SK-N-SH (cell line): ENCODE results near the gene C16orf78. TPM values are rescaled to one million over a fixed set of nuclear protein-coding genes. Genes with fewer than 3 reads are reported as not detected.

Experiments
- CTCF ChIA-PET: fragments of 300-600, 350-600 bp; formaldehyde crosslinking; extraction: SDS; loops from one replicate; lab custom pipeline; 2021; lab: Yijun Ruan, JAX
- POLR2A ChIA-PET: fragments of 350-600 bp; sonication (Branson Sonifier 250); formaldehyde crosslinking; extraction: SDS; loops from one replicate; lab custom pipeline; 2020; ENCODE audit warnings: antibody characterized with exemption, inconsistent platforms; lab: Yijun Ruan, JAX
- DNase-seq: peaks from one replicate; pipeline ENCODE4 v3.0.0; 2012
- H2AFZ ChIP-seq: fragments of 200-600 bp; sonication (generic); 2 replicates; pipeline ENCODE4 v1.8.1; 2016; ENCODE audit warnings: antibody characterized with exemption, mild to moderate bottlenecking, low read depth
- H3F3A ChIP-seq: fragments of 200-600 bp; sonication (generic); replicated peaks from 2 replicates; pipeline ENCODE3; 2016; ENCODE audit warnings: antibody characterized with exemption, mild to moderate bottlenecking; ENCODE audit not compliant: insufficient read depth
- H3K27ac ChIP-seq, 2 experiments: fragments of 200-500 bp in 1 of 2; fragments of 200-600 bp in 1 of 2; sonication (Bioruptor generic) in 1 of 2; sonication (generic), shearing (Covaris generic) in 1 of 2; 2 replicates each; pipeline versions ENCODE4 v1.5.1 to v1.6.1; 2014 to 2016; ENCODE audit warnings: low read depth in 2 of 2, inconsistent platforms in 1 of 2, low read length in 1 of 2, mild to moderate bottlenecking in 1 of 2, mixed read lengths in 1 of 2
- H3K27me3 ChIP-seq: fragments of 200-600 bp; sonication (generic), shearing (Covaris generic); 2 replicates; pipeline ENCODE4 v1.6.1; 2016; ENCODE audit warnings: mixed run types; ENCODE audit not compliant: insufficient read depth
- H3K36me3 ChIP-seq, 2 experiments: fragments of 200-500 bp in 1 of 2; fragments of 200-600 bp in 1 of 2; sonication (Bioruptor generic) in 1 of 2; sonication (generic) in 1 of 2; replicated peaks in 1 of 2; 2 replicates each; pipeline versions ENCODE3 to v1.5.1; 2014 to 2016; ENCODE audit warnings: low read length in 1 of 2, mild to moderate bottlenecking in 1 of 2; ENCODE audit not compliant: insufficient read depth in 2 of 2, control insufficient read depth in 1 of 2
- H3K4me1 ChIP-seq, 2 experiments: fragments of 200-500 bp in 1 of 2; fragments of 200-600 bp in 1 of 2; sonication (Bioruptor generic) in 1 of 2; sonication (generic), shearing (Covaris generic) in 1 of 2; 2 replicates each; pipeline versions ENCODE4 v1.5.1 to v1.6.1; 2014 to 2016; ENCODE audit warnings: low read depth in 1 of 2, low read length in 1 of 2, mixed run types in 1 of 2; ENCODE audit not compliant: insufficient read depth in 2 of 2, control insufficient read depth in 1 of 2
- H3K4me2 ChIP-seq: fragments of 200-600 bp; sonication (generic), shearing (Covaris generic); 2 replicates; pipeline ENCODE4 v1.6.1; 2017; ENCODE audit warnings: mixed run types
- H3K4me3 ChIP-seq, 2 experiments: fragments of 200-500 bp in 1 of 2; fragments of 200-600 bp in 1 of 2; sonication (Bioruptor generic) in 1 of 2; sonication (generic), shearing (Covaris generic) in 1 of 2; 2 replicates each; pipeline versions ENCODE4 v1.5.1 to v1.8.1; 2014 to 2016; ENCODE audit warnings: low read depth in 2 of 2, inconsistent platforms in 1 of 2, low read length in 1 of 2, mild to moderate bottlenecking in 1 of 2, mixed read lengths in 1 of 2, moderate library complexity in 1 of 2
- H3K79me2 ChIP-seq: fragments of 200-600 bp; sonication (generic); 2 replicates; pipeline ENCODE4 v1.8.1; 2017; ENCODE audit warnings: mild to moderate bottlenecking; ENCODE audit not compliant: insufficient read depth
- H3K9ac ChIP-seq: fragments of 200-600 bp; sonication (generic); 2 replicates; pipeline ENCODE4 v1.6.1; 2017; ENCODE audit warnings: mixed run types
- H3K9me2 ChIP-seq: fragments of 200-600 bp; sonication (generic); 2 replicates; pipeline ENCODE4 v1.6.1; 2017; ENCODE audit warnings: mixed run types
- H3K9me3 ChIP-seq: fragments of 200-600 bp; sonication (generic); 2 replicates; pipeline ENCODE4 v1.6.1; 2017; ENCODE audit warnings: mixed run types, mild to moderate bottlenecking, moderate library complexity
- H4K20me1 ChIP-seq: fragments of 200-600 bp; sonication (generic); 2 replicates; pipeline ENCODE4 v1.6.1; 2017; ENCODE audit warnings: mild to moderate bottlenecking, mixed run types; ENCODE audit not compliant: insufficient read depth
- ELF1 ChIP-seq: IDR thresholded peaks from 2 replicates; pipeline ENCODE4 v1.4.0; 2012
- EP300 ChIP-seq, 2 experiments: IDR thresholded peaks; 2 replicates each; pipeline versions ENCODE4 v1.4.0 to v1.6.1; 2012; ENCODE audit warnings: borderline replicate concordance in 1 of 2, low read depth in 1 of 2, low read length in 1 of 2
- FOSL2 ChIP-seq: IDR thresholded peaks from 2 replicates; pipeline ENCODE4 v1.4.0; 2012; ENCODE audit warnings: low read depth, mild to moderate bottlenecking, moderate library complexity, borderline replicate concordance
- FOXM1 ChIP-seq: IDR thresholded peaks from 2 replicates; pipeline ENCODE4 v1.4.0; 2012; ENCODE audit warnings: low read depth, mild to moderate bottlenecking
- GABPA ChIP-seq: IDR thresholded peaks from 2 replicates; pipeline ENCODE4 v1.4.0; 2012; ENCODE audit warnings: low read depth, mild to moderate bottlenecking
- IRF3 ChIP-seq: fragments of 150-350 bp; IDR thresholded peaks from 2 replicates; pipeline ENCODE4 v1.6.1; 2016; ENCODE audit warnings: mild to moderate bottlenecking, low read depth, low read length
- PBX3 ChIP-seq: IDR thresholded peaks from 2 replicates; pipeline ENCODE4; 2012
- POLR2AphosphoS5 ChIP-seq: IDR thresholded peaks from 2 replicates; pipeline ENCODE4 v1.6.1; 2012; ENCODE audit warnings: low read depth, low read length
- REST ChIP-seq: IDR thresholded peaks from 2 replicates; pipeline ENCODE4 v1.6.1; 2012; ENCODE audit warnings: mild to moderate bottlenecking, low read depth, low read length, moderate library complexity
- RFX5 ChIP-seq: IDR thresholded peaks from 2 replicates; pipeline ENCODE4 v1.6.1; 2012; ENCODE audit warnings: mild to moderate bottlenecking, improper control_type of control experiment, low read length
- SIN3A ChIP-seq: IDR thresholded peaks from 2 replicates; pipeline ENCODE4 v1.6.1; 2012; ENCODE audit warnings: low read depth, mild to moderate bottlenecking, low read length, moderate library complexity, borderline replicate concordance
- TAF1 ChIP-seq: IDR thresholded peaks from 2 replicates; pipeline ENCODE4 v1.6.1; 2012; ENCODE audit warnings: low read depth, mild to moderate bottlenecking, low read length, moderate library complexity, borderline replicate concordance
- USF1 ChIP-seq: IDR thresholded peaks from 2 replicates; pipeline ENCODE4 v1.4.0; 2012; ENCODE audit warnings: low read depth, borderline replicate concordance
- WGBS: methylation state at CpG from one replicate; pipeline ENCODE4 v1.1.6; 2017; ENCODE audit warnings: low lambda C conversion rate; 5-methylcytosine and 5-hydroxymethylcytosine counted together
- polyA plus RNA-seq, 3 experiments: library from polyadenylated mRNA; depleted of rRNA; stranded (reverse); fragments of >200 nt; gene quantifications; 2 replicates each; pipeline ENCODE4 v1.2.3, GENCODE V29; 2012

C16orf78 gene
- polyA plus RNA-seq, 1 of the 3 experiments (the other 2 are of a cell fraction), result not detected

- no peak overlapping the region for H3K4me3 ChIP-seq
- WGBS, result 7% methylated on average over 3 of the region's 4 CpGs
- no peaks in the 10 kb centered on the region for H3K79me2 ChIP-seq
- no peak overlapping the region for H3K4me2 ChIP-seq
- no peak overlapping the region for H3K9ac ChIP-seq
- H3K9me3 ChIP-seq, result no peaks in the 10 kb centered on the region
- no peaks in the 10 kb centered on the region for H3K4me1 ChIP-seq
- H3K27ac ChIP-seq, result no peak overlapping the region
- ChIA-PET POLR2A (no interaction called here), CTCF (interaction anchor here (0.9 to 1.3 kb wide), 2 partner anchors 8 to 656 kb away, joined by 3 read pairs; no protein-coding TSS in a partner anchor)
- DNase-seq, result no peak
- no peaks in the 10 kb centered on the region for H4K20me1 ChIP-seq
- no peaks in the 10 kb centered on the region for H3K36me3 ChIP-seq
- H2AFZ ChIP-seq, result no peak overlapping the region
- no peaks in the 10 kb centered on the region for H3F3A ChIP-seq
- no peaks in the 10 kb centered on the region for H3K9me2 ChIP-seq
- H3K27me3 ChIP-seq, result no peaks in the 10 kb centered on the region
- TF ChIP-seq IRF3, result no peak
- no peak for TF ChIP-seq PBX3
- TF ChIP-seq REST, result no peak
- no peak for TF ChIP-seq FOSL2
- no peak for TF ChIP-seq ELF1
- no peak for TF ChIP-seq FOXM1
- no peak for TF ChIP-seq RFX5
- TF ChIP-seq EP300 (IDR thresholded peaks at IDR 0.05; ENCODE audit: borderline replicate concordance in 1 of 2, low read depth in 1 of 2, low read length in 1 of 2), result no peak
- no peak for TF ChIP-seq SIN3A
These were observed 30.3 kb upstream of the C16orf78 start for GRCh38 chr16:49343291-49343690.

GRCh38 chr16:49344401-49344800, 29.2 kb upstream of the C16orf78 start:
- CTCF ChIA-PET, result no interaction called here
- 8% methylated on average over 3 of the region's 5 CpGs for WGBS

More at GRCh38 chr16:49344401-49344800, 29.2 kb upstream of the C16orf78 start:
- no peak for TF ChIP-seq GABPA
- no peak for TF ChIP-seq POLR2AphosphoS5
- no peak for TF ChIP-seq USF1
- no peak for TF ChIP-seq TAF1
- Histone ChIP-seq H3K4me2 (no peak overlapping the region), H3K4me1 (no peaks in the 10 kb centered on the region), H3K27ac (no peak overlapping the region), H3K36me3 (no peaks in the 10 kb centered on the region), H3K27me3 (no peaks in the 10 kb centered on the region), H3K9me3 (no peaks in the 10 kb centered on the region), H2AFZ (no peak overlapping the region), H3K9ac (no peak overlapping the region), H3K9me2 (no peaks in the 10 kb centered on the region), H3K79me2 (no peaks in the 10 kb centered on the region), H3K4me3 (no peak overlapping the region), H3F3A (no peaks in the 10 kb centered on the region), H4K20me1 (no peaks in the 10 kb centered on the region)
- no peak for DNase-seq
- POLR2A ChIA-PET, result no interaction called here
